T-helper 22 cell (primary cell): ENCODE results near the gene HSP90AA1.
A peak's percentile ranks its signal among the peaks of the same experiment; 100 is the strongest.
"Not testable (repeated sequence)": the region's sequence is repeated elsewhere in the genome, so short reads cannot be mapped to it uniquely, and the experiment has no call there.

Source experiments
- DNase-seq: peaks from one replicate; pipeline ENCODE4 v3.0.0-alpha.2; 2020; ENCODE audit warnings: low read depth

Gene HSP90AA1

DNA sequence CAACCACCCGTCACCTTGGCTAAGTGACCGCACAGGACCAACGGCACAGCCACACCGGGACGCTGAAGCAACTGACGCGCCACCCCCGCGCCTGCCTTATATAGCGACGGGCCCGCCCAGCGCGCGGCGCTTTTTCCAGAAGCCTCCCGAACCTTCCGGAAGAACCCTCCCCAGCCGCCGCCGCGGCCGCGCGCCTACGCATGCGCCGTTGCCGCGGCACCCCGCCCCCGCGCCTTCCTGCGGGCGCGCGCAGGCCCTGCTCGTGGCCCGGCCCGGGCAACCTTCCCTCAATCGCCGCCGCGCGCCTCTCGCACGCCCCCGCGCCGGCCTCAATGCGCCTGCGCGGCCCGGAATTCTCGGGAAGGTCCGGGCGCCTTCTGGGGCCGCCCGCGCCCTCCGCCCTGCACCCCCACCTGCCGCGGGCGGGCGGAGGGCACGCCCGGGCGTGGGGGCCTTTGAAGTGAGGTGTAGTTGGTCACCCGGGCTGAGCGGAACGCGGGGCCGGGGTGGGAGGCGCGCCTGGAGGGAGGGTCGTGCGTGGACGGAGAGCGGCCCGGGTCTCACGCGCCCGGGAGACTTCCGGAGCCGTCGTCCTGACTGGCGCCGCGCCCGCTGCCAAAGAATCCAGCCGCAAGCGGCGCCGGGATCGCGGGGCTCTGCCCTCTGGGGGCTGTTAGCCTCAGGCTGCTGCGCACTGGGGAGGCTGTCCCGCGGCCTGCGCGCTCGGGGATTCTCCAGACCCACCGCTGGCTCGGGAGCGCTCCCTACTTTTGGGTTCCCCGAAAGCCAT, at the start of gene HSP90AA1:
HSP90AA1 (minus strand) TSS at position 73 of the 790 bp plus-strand sequence. CDS start 666 bp downstream, outside the sequence.
- DNase-seq: peak; percentile 83

DNA sequence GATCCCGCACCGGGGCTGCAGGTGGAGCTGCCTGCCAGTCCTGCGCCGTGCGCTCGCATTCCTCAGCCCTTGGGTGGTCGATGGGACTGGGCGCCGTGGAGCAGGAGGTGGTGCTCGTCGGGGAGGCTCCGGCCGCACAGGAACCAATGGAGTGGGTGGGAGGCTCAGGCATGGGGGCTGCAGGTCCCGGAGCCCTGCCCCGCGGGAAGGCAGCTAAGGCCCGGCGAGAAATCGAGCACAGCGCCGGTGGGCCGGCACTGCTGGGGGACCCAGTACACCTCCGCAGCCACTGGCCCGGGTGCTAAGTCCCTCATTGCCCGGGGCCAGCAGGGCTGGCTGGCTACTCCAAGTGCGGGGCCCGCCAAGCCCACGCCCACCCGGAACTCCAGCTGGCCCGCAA, 48.6 kb upstream of the HSP90AA1 start:
- DNase-seq: not testable (repeated sequence)

DNA sequence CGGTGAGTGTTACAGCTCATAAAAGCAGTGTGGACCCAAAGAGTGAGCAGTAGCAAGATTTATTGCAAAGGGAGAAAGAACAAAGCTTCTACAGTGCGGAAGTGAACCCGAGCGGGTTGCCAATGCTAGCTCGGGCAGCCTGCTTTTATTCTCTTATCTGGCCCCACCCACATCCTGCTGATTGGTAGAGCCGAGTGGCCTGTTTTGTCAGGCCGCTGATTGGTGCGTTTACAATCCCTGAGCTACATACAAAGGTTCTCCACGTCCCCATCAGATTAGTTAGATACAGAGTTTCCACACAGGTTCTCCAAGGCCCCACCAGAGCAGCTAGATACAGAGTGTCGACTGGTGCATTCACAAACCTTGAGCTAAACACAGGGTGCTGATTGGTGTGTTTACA, 47.9 kb upstream of the HSP90AA1 start:
- not testable (repeated sequence) for DNase-seq

DNA sequence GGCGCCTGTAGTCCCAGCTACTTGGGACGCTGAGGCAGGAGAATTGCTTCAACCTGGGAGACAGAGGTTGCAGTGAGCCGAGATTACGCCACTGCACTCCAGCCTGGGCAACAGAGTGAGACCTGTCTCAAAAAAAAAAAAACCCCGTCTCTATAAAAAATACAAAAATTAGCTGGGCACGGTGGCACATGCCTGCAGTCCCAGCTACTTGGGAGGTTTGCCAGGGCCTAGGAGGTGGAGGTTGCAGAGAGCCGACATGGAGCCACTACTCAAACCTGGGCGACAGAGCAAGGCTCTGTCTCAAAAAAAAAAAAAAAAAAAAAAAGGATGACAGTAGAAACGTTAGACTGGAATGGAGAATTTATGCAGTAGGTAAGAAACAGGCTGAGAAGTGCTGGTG, 47.2 kb upstream of the HSP90AA1 start:
- DNase-seq: not testable (repeated sequence)

DNA sequence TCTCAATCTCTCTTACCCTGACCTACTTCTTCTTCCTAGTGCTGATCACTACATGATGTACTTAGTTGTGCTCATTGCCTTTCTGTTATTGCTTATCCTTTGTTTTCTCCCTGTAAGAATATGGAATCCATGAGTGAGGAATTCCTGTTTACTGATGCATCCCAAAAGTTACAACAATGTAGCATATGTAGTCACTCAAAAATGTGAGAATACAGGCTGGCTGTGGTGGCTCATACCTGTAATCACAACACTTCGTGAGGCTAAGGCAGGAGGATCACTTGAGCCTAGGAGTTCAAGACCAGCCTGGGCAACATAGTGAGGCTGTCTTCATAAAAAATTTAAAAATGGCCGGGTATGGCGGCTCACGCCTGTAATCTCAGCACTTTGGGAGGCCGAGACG, 44.9 kb upstream of the HSP90AA1 start:
- no peak for DNase-seq

DNA sequence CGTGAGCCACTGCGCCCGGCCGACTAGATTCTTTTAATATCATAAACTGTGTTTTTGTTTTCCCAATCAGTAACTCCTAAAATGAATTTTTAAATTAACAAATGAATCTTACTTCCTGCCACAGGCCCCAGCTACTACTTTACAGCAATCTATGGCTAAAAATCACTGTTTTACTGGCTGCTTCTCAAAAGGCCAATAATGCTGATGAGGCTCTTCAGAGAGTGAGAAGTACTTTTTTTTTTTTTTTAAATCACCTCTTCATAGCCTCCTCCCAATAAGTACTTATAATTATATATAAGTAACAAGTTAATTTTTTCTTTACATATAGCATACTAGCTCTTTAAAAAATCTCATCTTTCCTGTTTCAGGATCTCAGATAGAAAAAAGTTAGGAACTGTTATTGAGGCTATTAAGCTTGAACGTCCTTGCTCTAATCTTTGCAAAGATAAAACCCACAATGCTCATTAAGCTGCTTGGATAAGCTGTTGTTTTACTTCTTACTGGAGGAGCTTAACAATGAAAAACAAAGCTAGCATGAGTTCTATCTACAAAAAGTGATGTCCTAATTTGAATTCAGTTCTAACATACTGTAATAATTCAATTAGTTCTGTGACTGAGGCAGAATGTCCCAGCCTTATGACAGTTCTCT, 40.1 kb upstream of the HSP90AA1 start:
- no peak for DNase-seq

DNA sequence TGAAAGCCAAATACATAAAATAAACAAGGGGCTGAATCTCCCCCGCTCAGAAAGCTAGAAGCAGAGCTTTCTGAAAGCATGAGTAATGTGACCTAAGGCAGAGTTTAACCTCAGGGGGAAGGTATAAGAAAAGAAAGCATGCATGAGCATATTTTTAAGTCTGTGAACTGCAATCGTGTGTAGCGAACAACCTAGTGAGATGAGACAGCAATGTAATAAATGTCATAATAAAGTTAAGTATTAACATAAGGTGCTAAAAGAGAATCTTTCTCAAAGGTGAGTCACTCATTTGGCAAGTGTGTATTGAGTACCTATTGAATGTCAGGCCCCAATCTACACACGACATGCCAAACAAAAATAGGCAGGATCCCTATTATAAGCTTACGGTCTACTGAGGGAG, 38.7 kb upstream of the HSP90AA1 start:
- no peak for DNase-seq

DNA sequence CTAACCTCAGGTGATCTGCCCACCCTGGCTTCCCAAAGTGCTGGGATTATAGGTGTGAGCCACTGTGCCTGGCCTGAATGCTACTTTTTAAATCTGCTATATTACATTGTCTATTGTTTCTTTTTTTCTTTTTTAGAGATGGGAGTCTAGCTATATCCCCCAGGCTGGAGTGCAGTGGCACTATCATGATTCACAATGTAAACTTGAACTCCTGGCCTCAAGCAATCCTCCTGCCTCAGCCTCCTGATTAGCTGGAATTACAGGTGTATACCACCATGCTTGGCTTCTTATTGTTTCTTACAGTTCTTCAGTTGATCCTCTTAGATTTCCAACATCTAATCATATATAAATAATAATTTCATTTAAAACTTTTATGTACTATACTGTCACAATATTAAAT, 37.6 kb upstream of the HSP90AA1 start:
- DNase-seq: no peak

DNA sequence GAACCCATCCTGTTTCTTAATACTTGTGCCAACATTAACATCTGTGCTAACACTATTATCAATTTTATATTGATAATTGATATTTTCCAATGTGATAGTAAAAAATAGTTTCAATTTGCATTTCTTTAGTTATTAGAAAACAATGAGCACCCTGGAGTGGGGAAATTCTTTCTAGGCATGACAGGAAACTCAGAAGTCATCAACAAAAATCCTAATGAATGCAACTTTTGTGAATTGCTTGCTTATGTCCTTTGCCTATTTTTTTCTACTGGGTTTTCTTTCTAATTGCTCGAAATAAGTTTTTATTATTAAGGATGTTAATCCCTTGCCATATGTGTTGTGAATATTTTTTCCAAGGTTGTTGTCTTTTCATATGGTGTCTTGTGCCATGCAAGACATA, 34.7 kb upstream of the HSP90AA1 start:
- DNase-seq: no peak

DNA sequence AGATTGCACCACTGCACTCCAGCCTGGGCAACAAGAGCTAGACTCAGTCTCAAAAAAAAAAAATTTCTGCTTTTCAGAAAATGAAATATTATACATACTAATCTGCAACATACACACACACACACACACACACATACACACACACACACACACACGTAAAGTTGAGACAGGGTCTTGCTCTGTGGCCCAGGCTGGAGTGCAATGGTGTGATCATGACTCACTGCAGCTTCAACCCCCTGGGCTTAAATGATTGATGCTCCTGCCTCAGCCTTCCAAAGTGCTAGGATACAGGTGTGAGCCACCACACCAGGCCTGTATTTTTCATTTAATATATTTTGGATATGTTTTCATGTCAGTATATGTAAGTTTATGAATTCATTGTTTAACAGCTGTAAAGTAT, 34.0 kb upstream of the HSP90AA1 start:
- DNase-seq: no peak

DNA sequence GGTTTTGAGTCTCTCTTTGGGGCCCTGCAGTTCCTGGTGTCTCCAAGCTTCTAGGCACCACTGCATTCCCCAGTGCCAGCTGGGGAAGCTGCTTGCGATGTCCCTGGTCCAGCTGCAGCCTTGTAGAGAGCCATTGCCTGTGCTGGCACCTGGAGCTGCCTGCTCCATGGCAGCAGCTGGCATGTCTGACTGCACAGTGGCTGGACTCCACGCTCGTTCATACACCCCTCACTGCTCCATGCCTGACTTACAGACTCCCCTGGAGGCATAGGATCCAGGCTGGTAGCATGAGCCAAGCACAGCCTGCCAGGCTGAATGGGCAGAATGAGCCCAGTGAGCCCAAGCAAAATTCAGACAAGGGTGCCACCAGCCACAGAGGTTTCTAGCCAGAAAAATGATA, 31.0 kb upstream of the HSP90AA1 start:
- no peak for DNase-seq

DNA sequence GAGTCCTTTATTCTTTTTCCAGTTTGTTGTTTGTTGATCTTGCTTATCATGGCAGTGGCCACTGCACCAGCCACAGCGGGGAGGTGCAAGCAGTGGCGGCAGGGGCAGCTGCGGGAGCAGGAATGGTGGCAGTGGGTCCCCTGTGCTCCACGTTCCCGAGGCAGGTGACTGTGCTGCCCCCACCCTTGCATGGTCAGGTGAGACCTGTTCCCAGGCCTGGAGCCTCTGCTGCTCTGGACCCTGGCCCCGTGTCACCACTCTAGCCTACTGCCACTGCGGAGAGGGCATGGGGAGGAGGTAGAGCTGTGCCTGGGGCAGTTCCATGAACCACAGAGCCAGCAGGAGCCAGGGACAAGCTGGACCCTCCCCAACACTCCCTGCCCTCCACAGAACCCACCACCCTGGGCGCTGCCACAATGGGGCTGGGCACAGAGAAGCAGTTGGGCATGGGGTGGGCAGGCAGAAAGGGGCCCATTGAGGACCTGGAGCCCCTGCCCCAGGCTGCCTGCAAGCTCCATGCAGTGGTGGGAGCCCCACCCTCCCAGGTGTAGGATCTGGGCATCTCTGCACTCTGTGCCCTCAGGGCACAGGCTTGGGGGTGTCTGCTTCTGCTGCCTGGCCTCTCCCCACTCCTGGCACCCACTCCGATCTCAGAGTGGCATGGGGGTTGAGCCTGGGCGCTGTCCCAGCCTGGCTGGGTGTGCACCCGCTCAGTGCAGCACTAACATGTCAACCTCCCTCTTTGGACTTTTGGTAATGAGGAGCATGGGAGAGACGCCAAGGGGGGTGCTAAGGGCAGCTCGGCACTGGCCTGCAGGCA, 29.7 kb upstream of the HSP90AA1 start:
- DNase-seq: no peak

DNA sequence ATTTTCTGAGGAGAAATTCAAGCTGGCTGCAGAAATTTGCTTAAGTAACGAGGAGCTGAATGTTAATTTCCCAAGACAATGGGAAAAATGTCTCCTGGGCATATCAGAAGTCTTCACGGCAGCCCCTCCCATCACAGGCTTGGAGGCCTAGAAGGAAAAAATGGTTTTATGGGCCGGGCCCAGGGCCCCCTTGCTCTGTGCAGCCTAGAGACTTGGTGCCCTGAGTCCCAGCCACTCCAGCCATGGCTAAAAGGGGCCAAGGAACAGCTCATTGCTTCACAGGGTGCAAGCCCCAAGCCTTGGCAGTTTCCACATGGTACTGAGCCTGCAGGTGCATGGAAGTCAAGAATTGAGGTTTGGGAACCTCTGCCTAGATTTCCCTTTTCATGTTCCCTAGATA, 24.3 kb upstream of the HSP90AA1 start:
- DNase-seq: no peak

DNA sequence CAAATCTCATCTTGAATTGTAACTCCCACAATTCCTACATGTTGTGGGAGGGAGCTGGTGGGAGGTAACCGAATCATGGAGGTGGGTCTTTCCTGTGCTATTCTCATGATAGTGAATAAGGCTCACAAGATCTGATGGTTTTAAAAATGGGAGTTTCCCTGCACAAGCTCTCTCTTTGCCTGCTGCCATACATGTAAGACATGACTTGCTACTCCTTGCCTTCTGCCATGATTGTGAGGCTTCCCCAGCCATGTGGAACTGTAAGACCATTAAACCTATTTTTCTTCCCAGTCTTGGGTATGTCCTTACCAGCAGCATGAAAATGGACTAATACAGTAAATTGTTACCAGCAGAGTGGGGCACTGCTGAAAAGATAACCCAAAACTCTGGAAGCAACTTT, 22.5 kb upstream of the HSP90AA1 start:
- DNase-seq: not testable (repeated sequence)

DNA sequence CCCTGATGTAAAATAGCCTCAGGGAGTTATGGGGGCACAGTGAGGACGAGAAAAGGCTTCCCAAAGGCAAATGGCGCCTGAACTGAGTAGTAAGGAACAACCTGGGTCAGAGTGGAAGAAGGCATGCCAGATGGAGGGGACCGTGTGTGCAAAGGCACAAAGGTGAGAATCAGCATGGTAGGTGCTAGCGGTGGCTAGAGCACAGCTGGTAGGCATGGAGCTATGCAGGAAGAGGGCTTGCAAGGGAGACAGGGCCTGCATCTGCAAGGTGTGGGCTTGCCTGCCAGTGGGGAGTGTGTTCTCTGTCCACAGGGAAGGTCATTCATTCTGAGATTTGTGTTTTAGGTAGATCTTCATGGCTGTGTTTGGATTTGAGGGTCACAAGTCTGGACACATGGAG, 18.5 kb upstream of the HSP90AA1 start:
- DNase-seq: no peak

DNA sequence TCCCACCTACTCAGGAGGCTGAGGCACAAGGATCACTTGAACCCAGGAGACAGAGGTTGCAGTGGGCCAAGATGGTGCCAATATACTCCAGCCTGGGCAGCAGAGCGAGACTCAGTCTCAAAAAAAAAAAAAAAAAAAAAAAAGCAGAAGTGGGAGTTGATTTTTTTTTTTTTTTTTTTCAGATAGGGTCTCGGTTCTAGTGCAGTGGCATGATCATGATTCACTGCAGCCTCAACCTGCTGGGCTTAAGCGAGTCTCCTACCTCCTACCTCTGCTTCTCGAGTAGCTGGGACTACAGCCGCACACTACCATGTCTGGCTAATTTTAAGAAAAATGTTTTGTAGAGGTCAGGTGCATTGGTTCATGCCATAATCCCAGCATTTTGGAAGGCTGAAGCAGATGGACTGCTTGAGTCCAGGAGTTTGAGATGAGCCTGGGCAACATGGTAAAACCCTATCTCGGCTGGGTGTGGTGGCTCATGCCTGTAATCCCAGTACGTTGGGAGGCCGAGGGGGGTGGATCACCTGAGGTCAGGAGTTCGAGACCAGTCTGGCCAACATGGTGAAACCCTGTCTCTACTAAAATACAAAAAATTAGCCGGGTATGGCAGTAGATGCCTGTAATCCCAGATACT, 16.3 kb upstream of the HSP90AA1 start:
- no peak for DNase-seq

DNA sequence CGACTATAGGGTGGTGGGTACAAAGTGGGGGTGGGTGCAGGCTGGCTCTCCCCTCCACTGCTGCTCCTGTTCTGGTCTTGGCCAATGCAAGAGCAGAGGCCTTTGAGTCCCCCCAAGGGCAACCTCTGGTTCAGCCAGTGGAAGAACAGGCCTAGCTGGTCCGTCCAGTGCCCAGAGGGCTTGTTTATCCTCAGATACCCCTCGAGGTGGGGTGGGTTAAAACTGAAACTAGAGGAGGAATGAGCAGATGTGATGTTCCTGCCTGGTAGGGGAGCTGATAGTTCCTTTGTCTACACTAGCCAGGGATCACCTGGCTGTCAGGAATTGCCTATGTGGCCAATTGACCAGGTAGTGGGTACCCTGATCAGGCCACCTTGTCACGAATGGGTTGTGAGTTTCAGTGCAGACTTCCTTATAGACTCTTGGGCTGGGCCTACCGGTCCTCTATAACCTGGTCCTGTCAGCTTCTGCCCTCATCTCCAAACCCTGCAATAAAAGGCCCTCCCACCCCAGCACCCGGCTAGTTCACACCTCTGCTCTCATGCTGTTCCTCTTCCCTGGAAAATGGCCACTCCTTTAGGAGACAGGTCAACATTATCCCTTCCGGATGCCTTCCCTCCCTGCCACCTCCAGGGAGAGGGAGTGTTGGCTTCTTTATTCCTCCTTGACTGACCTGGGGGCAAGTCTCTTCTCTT, 10.7 kb upstream of the HSP90AA1 start:
- no peak for DNase-seq

DNA sequence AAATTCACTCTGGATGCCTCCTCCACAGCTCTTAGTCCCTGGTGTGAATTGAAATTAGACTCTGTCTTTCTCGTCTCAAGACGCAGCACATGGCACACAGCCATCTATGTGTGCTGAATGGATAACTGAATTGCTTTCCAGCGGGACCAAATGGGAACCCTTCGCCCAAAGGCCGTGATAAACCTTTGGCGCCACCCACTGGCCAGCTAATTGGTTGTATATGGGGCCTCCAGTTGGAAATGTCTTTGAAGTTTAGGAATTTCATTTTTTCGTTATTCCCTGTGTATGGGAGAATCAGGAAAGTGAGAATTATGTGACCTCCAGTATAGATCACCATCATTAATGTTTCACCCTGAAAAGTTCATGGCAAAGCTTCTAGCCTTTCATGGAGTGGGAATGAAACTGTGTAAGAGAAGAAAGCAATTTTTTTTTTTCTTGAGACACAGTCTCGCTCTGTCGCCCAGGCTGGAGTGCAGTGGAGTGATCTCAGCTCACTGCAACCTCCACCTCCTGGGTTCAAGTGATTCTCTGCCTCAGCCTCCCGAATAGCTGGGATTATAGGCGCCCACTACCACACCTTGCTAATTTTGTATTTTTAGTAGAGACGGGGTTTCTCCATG, 9.8 kb upstream of the HSP90AA1 start:
- peak; percentile 20 for DNase-seq

DNA sequence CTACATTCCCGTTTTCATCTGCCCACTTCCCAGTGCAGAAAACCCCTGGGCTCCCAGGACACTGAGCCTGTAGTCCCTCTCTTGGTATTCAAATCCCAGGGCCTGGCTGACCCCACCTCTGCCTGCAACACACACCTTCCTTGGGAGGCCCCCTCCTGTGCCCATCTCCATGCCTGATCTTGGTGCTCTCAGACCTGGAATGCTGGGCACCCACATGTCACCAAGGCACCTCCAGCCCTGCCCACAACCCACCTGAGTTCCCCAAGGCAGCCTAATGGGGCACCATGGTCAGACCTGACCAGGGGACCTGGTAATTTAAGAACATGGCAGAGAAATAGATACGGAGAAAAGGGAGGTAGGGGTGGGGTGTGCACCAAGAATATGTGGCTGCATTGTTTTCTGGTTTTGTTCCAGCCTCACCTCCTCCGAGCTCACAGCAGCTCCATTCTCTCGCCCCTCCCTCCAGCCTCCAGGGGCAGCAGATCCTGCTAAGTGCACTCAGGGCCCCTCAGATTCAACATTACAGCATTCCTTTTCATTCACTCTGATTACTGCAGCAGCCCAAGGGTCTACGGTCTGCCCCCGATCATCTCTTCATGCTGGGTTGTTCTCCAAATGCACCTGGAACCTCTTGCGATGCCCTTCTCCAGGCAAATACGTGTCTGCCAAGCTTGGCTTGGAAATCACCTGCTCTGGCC, 9.2 kb upstream of the HSP90AA1 start:
- DNase-seq: no peak

DNA sequence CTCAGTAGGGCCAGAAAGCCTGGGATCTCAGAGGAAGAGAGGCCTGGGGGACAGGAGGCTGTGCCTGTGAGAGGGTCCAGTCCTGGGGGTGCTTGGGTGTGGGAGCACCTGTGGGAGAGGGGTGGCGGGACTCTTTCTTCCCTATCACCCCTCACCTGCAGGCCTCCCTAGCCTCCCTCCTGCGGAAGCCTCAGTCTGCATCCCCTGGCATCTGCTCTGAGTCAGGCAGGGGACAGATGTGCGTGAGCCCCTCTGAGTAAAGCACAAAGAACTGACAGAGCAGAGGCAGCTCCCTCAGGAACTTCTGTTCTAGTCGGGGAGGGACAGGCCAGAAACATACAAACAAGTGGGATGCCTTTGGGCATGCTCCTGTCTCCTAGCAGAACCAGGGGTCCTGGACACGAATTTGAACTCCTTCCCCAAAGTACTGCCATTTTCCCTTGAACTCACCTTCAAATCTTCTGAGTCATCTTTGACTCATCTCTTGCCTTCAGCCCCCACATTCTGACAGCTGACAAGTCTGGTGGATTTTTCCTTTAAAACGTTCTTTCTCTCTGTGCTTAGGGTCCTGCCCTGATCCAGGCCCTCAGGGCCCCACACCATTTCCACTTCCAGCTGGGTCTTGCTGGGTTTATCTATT, 8.5 kb upstream of the HSP90AA1 start:
- no peak for DNase-seq
